Activated CD8-positive, alpha-beta memory T cell treated with anti-CD3 and anti-CD28 coated beads for 1 hour (primary cell): ENCODE data around the gene SPDYC.

Source experiments
- DNase-seq, 2 donors: peaks; one replicate each; pipeline ENCODE4 v3.0.0-alpha.2; 2020; ENCODE audit warnings: low read depth in 1 of 2; ENCODE audit errors: extremely low read depth in 1 of 2

Gene SPDYC

GRCh38 chr11:65218446-65218845, 48.4 kb downstream of the SPDYC start:
- DNase-seq = no peak

- no peak for DNase-seq
These were observed 49.8 kb downstream of the SPDYC start for GRCh38 chr11:65219930-65220213.

- no peak for DNase-seq
These were observed 51.0 kb downstream of the SPDYC start for GRCh38 chr11:65221026-65221425.
